ENCODE measurements around the gene PILRA.

- TF ChIP-seq CTCF (IDR thresholded peaks at IDR 0.05) (no peak), POLR2A (IDR thresholded peaks at IDR 0.05) (no peak)
These were observed 30.5 kb upstream of the PILRA start for GRCh38 chr7:100342765-100343164.
